HepG2 (cell line): Measurements from ENCODE around the gene MXD3. TPM values are rescaled to one million over a fixed set of nuclear protein-coding genes. Genes with fewer than 3 reads are reported as not detected.

Experiments
- ATAC-seq: fragments of 200-7000 bp; cut with Tn5 transposase; 3 replicates; pipeline ENCODE4 v1.9.1; 2020; ENCODE audit warnings: mild to moderate bottlenecking, moderate library complexity
- BruUV-seq: library from RNA; stranded (reverse); fragments of 400-500 nt; replicated peaks from 2 replicates; lab custom pipeline; 2021; lab: Mats Ljungman, UMichigan
- CTCF ChIA-PET: fragments of 300-600 bp; formaldehyde crosslinking; extraction: SDS; loops from one replicate; lab custom pipeline; 2021; ENCODE audit warnings: low total read pairs, inconsistent platforms, low intra/inter-chr PET ratio; lab: Yijun Ruan, JAX
- POLR2A ChIA-PET: fragments of 350-600 bp; sonication (Branson Sonifier 250); formaldehyde crosslinking; loops from one replicate; lab custom pipeline; 2020; ENCODE audit warnings: antibody characterized with exemption, inconsistent platforms; lab: Yijun Ruan, JAX
- DNase-seq: peaks from one replicate; pipeline ENCODE4 v3.0.0-alpha.2; 2015; ENCODE audit warnings: low spot score
- FAIRE-seq: peaks from 3 replicates; lab custom pipeline; 2011; peaks lifted over from hg19 to GRCh38; lab: Jason Lieb, UNC
- H2AFZ ChIP-seq: one replicate; pipeline ENCODE4 v1.6.1; 2011; ENCODE audit warnings: low read length, inconsistent platforms
- H3K27ac ChIP-seq: fragments of 300-600 bp; 3 replicates; pipeline ENCODE4 v1.8.0; 2011; ENCODE audit warnings: mixed run types, mild to moderate bottlenecking, mixed read lengths, low read length, inconsistent platforms; ENCODE audit not compliant: insufficient read depth; ENCODE audit errors: extremely low read length
- H3K27me3 ChIP-seq, 2 experiments: fragments of 200-600 bp in 1 of 2; 2 replicates in 1 of 2; 3 replicates in 1 of 2; pipeline versions ENCODE4 v1.6.0 to v1.8.0; 2011; ENCODE audit warnings: low read length in 2 of 2, mild to moderate bottlenecking in 2 of 2, moderate library complexity in 2 of 2, inconsistent platforms in 1 of 2; ENCODE audit not compliant: insufficient read depth in 2 of 2, control insufficient read depth in 1 of 2
- H3K36me3 ChIP-seq, 2 experiments: fragments of 200-600 bp in 1 of 2; replicated peaks in 1 of 2; 2 replicates in 1 of 2; 3 replicates in 1 of 2; pipeline versions ENCODE4 v1.5.1 to v1.8.0; 2011; ENCODE audit warnings: low read length in 2 of 2, inconsistent platforms in 1 of 2; ENCODE audit not compliant: insufficient read depth in 2 of 2, control insufficient read depth in 1 of 2
- H3K4me1 ChIP-seq: 2 replicates; pipeline ENCODE4 v1.5.1; 2012; ENCODE audit warnings: low read length, inconsistent platforms; ENCODE audit not compliant: insufficient read depth
- H3K4me2 ChIP-seq: 2 replicates; pipeline ENCODE4 v1.6.0; 2011; ENCODE audit warnings: low read depth, low read length, inconsistent platforms
- H3K4me3 ChIP-seq, 3 experiments: fragments of 200-600 bp in 1 of 3; sonication (generic), shearing (Covaris generic) in 1 of 3; replicated peaks in 1 of 3; 2 replicates each; pipeline ENCODE4 v1.5.1; 2011 to 2016; ENCODE audit warnings: low read length in 3 of 3, inconsistent platforms in 2 of 3, low read depth in 2 of 3, mild to moderate bottlenecking in 2 of 3, control low read depth in 1 of 3, mixed read lengths in 1 of 3; ENCODE audit not compliant: insufficient read depth in 1 of 3
- H3K79me2 ChIP-seq: one replicate; pipeline ENCODE4 v1.6.1; 2011; ENCODE audit warnings: low read length, inconsistent platforms; ENCODE audit not compliant: insufficient read depth
- H3K9ac ChIP-seq: 2 replicates; pipeline ENCODE4 v1.6.0; 2011; ENCODE audit warnings: mild to moderate bottlenecking, low read depth, low read length, inconsistent platforms; ENCODE audit not compliant: insufficient read depth
- H3K9me3 ChIP-seq: 2 replicates; pipeline ENCODE4 v1.5.1; 2012; ENCODE audit warnings: mild to moderate bottlenecking, low read length
- H4K20me1 ChIP-seq: 2 replicates; pipeline ENCODE4 v1.6.0; 2011; ENCODE audit warnings: inconsistent platforms, mild to moderate bottlenecking, low read length, moderate library complexity; ENCODE audit not compliant: insufficient read depth
- AGO2 ChIP-seq: fragments of 200-400 bp; formaldehyde crosslinking; optimal IDR thresholded peaks from 2 replicates; pipeline ENCODE3; 2017; ENCODE audit warnings: mild to moderate bottlenecking, low read depth, low read length, moderate library complexity
- ARID3A ChIP-seq: IDR thresholded peaks from 2 replicates; pipeline ENCODE4 v1.6.1; 2012; ENCODE audit warnings: low read depth, low read length, improper control_type of control experiment
- BRD4 ChIP-seq: sonication (generic); formaldehyde crosslinking; IDR thresholded peaks from 2 replicates; pipeline ENCODE4 v1.4.0; 2020; ENCODE audit warnings: missing genetic modification reagents
- FOSL1 ChIP-seq: sonication (generic); formaldehyde crosslinking; IDR thresholded peaks from 2 replicates; pipeline ENCODE4 v1.9.0; 2021; ENCODE audit warnings: missing genetic modification reagents, borderline replicate concordance
- HOXA5 ChIP-seq: sonication (generic); formaldehyde crosslinking; IDR thresholded peaks from 2 replicates; pipeline ENCODE4 v1.4.0; 2020; ENCODE audit warnings: missing genetic modification reagents
- RBM22 ChIP-seq: fragments of 200-400 bp; formaldehyde crosslinking; optimal IDR thresholded peaks from 2 replicates; pipeline ENCODE3; 2017; ENCODE audit warnings: mild to moderate bottlenecking, low read length, moderate library complexity
- SMARCC2 ChIP-seq: fragments of 450-650 bp; IDR thresholded peaks from 2 replicates; pipeline ENCODE4 v1.6.1; 2017; ENCODE audit warnings: antibody characterized with exemption, mild to moderate bottlenecking
- THAP8 ChIP-seq: sonication (generic); formaldehyde crosslinking; IDR thresholded peaks from 2 replicates; pipeline ENCODE4 v1.5.1; 2020; ENCODE audit warnings: missing genetic modification reagents, mild to moderate bottlenecking, borderline replicate concordance
- ZNF24 ChIP-seq: fragments of 450-650 bp; IDR thresholded peaks from 2 replicates; pipeline ENCODE4 v1.6.1; 2017; ENCODE audit warnings: antibody characterized with exemption, mild to moderate bottlenecking
- ZNF264 ChIP-seq: sonication (generic); formaldehyde crosslinking; IDR thresholded peaks from 2 replicates; pipeline ENCODE4 v1.4.0; 2020; ENCODE audit warnings: missing genetic modification reagents
- ZNF549 ChIP-seq: sonication (generic); formaldehyde crosslinking; IDR thresholded peaks from 2 replicates; pipeline ENCODE4 v1.5.0; 2020; ENCODE audit warnings: missing genetic modification reagents
- ZNF670 ChIP-seq: sonication (generic); formaldehyde crosslinking; IDR thresholded peaks from 2 replicates; pipeline ENCODE4 v1.8.0; 2022; ENCODE audit warnings: mild to moderate bottlenecking, missing genetic modification reagents, borderline replicate concordance
- ZNF766 ChIP-seq: sonication (generic); formaldehyde crosslinking; IDR thresholded peaks from 2 replicates; pipeline ENCODE4 v1.5.0; 2020; ENCODE audit warnings: missing genetic modification reagents, borderline replicate concordance
- ZNF781 ChIP-seq: sonication (generic); formaldehyde crosslinking; IDR thresholded peaks from 2 replicates; pipeline ENCODE4 v1.5.1; 2020; ENCODE audit warnings: borderline replicate concordance, mild to moderate bottlenecking, missing genetic modification reagents; ENCODE audit errors: not compliant biosample characterization
- ZSCAN31 ChIP-seq: sonication (generic); formaldehyde crosslinking; IDR thresholded peaks from 2 replicates; pipeline ENCODE4 v1.5.0; 2020; ENCODE audit warnings: low read depth, mild to moderate bottlenecking, missing genetic modification reagents
- WGBS: methylation state at CpG from one replicate; pipeline ENCODE4 v1.1.6; 2017; ENCODE audit warnings: low lambda C conversion rate; 5-methylcytosine and 5-hydroxymethylcytosine counted together
- in situ Hi-C: cut with HindIII; loops from 2 replicates; pipeline ENCODE4 v1.10.0; 2017; ENCODE audit warnings: low pct_unique_long_range_greater_than_20kb; ENCODE audit not compliant: extremely low pct_ligation_motif_present
- intact Hi-C: fragments of 100-400 bp; cut with micrococcal nuclease; formaldehyde crosslinking; loops from one replicate; pipeline ENCODE4 v1.10.0; 2022; ENCODE audit not compliant: unreplicated experiment
- polyA plus RNA-seq, 8 experiments: library from polyadenylated mRNA; depleted of rRNA in 3 of 8; stranded (reverse) in 7 of 8; unstranded in 1 of 8; fragments of >200 nt; fragmentation: Illumina TruSeq in 4 of 8; extraction: Trizol in 4 of 8; gene quantifications; 2 replicates each; pipeline versions ENCODE4 v1.2.1 to v1.2.3, GENCODE V29; 2011 to 2016; ENCODE audit warnings: low read depth in 4 of 8, missing spikeins in 1 of 8, mixed read lengths in 1 of 8; ENCODE audit not compliant: insufficient read depth in 1 of 8
- total RNA-seq, 5 experiments: library from RNA; depleted of rRNA; stranded (reverse); fragments of >200 nt; fragmentation: Illumina TruSeq; extraction: Trizol; gene quantifications; 2 replicates each; pipeline ENCODE4 v1.2.3, GENCODE V29; 2016; ENCODE audit warnings: low read depth in 1 of 5

Gene MXD3
- total and polyA plus RNA-seq, 2 of the 13 experiments (the other 11 are each of a cell fraction or from before 2014, with no cell fraction given), result 10.5 to 12.8 TPM

- no peak for DNase-seq
- Histone ChIP-seq H4K20me1 (no peaks in the 10 kb centered on the region), H3K27me3 (no peaks in the 10 kb centered on the region), H3K27ac (no peak overlapping the region)
- POLR2A ChIA-PET, result interaction anchor here (0.7 kb wide), 1 partner anchor 23 kb away, joined by 3 read pairs; no protein-coding TSS in a partner anchor
- intact Hi-C loops (no loop called here), in situ Hi-C loops (no loop called here)
- ATAC-seq, result no peak
- CTCF ChIA-PET, result no interaction called here
- TF ChIP-seq AGO2 (peak; percentile 81), ZNF264 (CRISPR knock-in tag) (no peak), ZNF549 (CRISPR knock-in tag) (no peak), RBM22 (peak; percentile 31), ZSCAN31 (CRISPR knock-in tag) (no peak)
- TF ChIP-seq, all 625 proteins: peak for 2
- H3K4me3 ChIP-seq, result no peak overlapping the region
- H3K9ac ChIP-seq, result no peak overlapping the region
- no peak overlapping the region for H2AFZ ChIP-seq
- peaks cover 26% of the 10 kb centered on the region for H3K4me1 ChIP-seq
- H3K36me3 ChIP-seq, result peaks cover 32 to 67% of the 10 kb centered on the region in 2 experiments
- H3K9me3 ChIP-seq, result no peaks in the 10 kb centered on the region
- 96% methylated on average over 22 of the region's 27 CpGs for WGBS
- no peak overlapping the region for H3K4me2 ChIP-seq
- no TSS peak for BruUV-seq
- peaks cover 2% of the 10 kb centered on the region for H3K79me2 ChIP-seq
- no peak for FAIRE-seq
Measured at GRCh38 chr5:177330991-177331842, 19.5 kb upstream of the MXD3 start.

GRCh38 chr5:177329883-177330282, 18.2 kb upstream of the MXD3 start:
- Histone ChIP-seq H3K27me3 (no peaks in the 10 kb centered on the region), H3K4me3 (no peak overlapping the region), H3K9me3 (no peaks in the 10 kb centered on the region), H3K27ac (no peak overlapping the region), H3K4me2 (no peak overlapping the region), H3K9ac (no peak overlapping the region), H3K79me2 (peaks cover 4% of the 10 kb centered on the region), H2AFZ (no peak overlapping the region), H3K36me3 (peaks cover 24 to 53% of the 10 kb centered on the region in 2 experiments), H3K4me1 (peaks cover 40% of the 10 kb centered on the region), H4K20me1 (no peaks in the 10 kb centered on the region)
- in situ Hi-C loops, result no loop called here
- no peak for DNase-seq
- ChIA-PET CTCF (no interaction called here), POLR2A (no interaction called here)
- BruUV-seq, result no TSS peak
- no peak for ATAC-seq
- intact Hi-C loops, result loop anchor here (5.0 kb wide), 1 partner anchor 117 kb away; the partner anchor contains the start of gene PRR7
- no peak for FAIRE-seq
- 100% methylated on average over 6 of the region's 6 CpGs for WGBS
- no peak for TF ChIP-seq FOSL1 (CRISPR knock-in tag)
- TF ChIP-seq ZNF781 (CRISPR knock-in tag), result no peak
- no peak for TF ChIP-seq BRD4 (CRISPR knock-in tag)
- TF ChIP-seq ZNF670 (CRISPR knock-in tag), result no peak
- TF ChIP-seq ZNF24, result no peak
- no peak for TF ChIP-seq SMARCC2
- no peak for TF ChIP-seq HOXA5
- TF ChIP-seq THAP8 (CRISPR knock-in tag), result no peak
- TF ChIP-seq ZNF766 (CRISPR knock-in tag), result no peak
- no peak for TF ChIP-seq ARID3A
